ENCODE results near the gene ANO7. TPM values are rescaled to one million over a fixed set of nuclear protein-coding genes. Genes with fewer than 3 reads are reported as not detected.

Gene ANO7
- polyA plus RNA-seq, 3 donors, result 2.1 to 2.7 (median 2.5) TPM

GRCh38 chr2:241156971-241157441, 31.5 kb upstream of the ANO7 start:
- DNase-seq, result no peak

DNA sequence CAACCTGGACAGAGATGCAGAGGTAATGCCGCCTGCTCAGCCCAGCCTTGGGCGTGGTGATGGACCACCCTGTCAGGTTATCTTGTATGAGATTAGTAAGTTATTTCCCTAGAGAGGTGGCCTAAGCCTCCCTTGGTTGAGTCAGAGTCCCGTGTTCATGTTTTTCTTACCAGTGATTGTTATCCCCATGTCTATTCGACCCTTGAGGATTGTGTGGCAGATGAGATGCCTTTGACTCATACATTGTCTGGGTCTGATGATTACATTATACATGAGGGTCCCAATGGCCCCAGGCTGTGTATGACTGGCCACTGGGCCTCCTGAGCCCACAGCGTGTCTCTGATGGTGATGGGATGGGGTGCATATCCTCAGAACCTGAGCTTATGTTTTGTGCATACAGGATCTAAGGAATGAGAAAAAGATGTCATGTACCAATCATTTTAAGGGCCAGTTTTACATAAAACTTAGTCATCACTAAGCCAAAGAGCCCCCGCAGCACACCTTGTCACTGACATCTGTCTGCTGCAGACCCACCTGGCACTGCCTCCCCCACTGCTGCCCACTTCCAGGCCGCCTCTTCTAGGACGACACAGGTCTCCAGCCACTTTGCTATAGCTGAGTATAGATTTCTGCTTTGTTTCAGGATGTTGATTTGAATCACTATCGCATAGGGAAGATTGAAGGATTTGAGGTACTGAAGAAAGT, 30.5 kb upstream of the ANO7 start:
- DNase-seq, result no peak

- no peak for DNase-seq
Observed at GRCh38 chr2:241158546-241158900, 30.0 kb upstream of the ANO7 start.

- no peak for DNase-seq
Observed at GRCh38 chr2:241159116-241159515, 29.4 kb upstream of the ANO7 start.

DNA sequence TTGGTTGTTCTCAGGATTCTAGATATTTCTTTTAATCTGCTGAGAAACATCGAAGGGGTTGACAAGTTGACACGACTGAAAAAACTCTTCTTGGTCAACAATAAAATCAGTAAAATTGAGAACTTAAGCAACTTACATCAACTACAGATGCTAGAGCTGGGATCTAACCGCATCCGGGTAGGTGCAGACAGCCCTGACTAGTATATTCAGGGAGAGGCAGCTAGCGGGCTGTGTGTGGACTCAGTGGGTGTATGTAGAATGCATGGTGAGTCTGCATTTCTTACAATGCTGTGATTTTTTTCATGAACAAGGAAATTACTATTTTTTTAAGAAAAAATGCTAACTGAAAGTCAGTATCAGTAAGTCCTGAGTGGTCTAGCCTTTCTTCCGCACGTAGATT, 28.2 kb upstream of the ANO7 start:
- no peak for DNase-seq

DNA sequence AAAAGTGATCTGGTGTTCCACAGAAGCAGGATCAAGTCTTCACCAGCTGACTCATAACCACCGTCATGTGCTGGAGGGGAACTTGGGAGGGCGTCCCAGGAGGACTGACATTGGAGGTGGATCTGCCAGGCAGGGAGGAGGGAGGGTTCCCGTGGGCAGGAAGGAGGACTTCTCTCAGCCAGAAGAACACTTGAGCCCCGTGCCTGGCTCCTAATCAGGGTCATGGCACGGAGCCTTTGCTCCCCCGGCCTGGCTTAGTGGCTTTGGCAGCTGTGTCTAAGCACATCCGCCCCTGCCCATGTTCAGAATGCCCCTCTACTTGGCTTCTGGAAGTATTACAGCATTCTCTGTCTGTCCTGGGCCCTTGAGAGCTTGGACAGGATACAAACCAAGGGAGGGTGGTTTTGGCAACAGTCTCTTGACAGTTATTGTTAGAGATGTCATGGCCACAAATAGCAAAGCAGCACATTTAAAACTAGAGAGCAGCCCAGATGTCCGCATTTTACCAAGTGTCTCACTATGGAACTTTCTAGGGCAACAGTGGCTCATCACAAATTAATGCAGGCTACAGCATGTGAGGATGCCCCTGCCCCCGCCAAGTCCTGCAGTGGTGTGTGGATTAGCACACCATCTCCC, 26.7 kb upstream of the ANO7 start:
- no peak for DNase-seq

DNA sequence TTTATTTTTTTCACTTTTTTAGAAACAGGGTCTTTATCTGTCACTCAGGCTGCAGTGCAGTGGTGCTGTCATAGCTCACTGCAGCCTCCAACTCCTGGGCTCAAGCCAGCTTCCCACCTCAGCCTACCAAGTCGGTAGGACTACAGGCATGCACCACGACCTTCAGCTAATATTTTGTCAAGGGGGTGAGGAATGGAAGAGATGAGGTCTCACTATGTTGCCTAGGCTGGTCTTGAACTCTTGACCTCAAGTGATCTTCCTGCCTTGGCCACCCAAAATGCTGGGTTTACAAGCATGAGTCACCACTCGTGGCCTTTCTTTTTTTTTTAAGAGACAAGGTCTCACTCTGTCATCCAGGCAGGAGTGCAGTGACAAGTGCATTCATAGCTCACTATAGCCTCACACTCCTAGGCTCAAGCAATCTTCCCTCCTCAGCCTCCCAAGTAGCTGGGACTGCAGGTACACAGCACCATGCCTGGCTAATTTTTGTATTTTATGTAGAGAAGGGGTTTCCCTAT, 24.8 kb upstream of the ANO7 start:
- no peak for DNase-seq

DNA sequence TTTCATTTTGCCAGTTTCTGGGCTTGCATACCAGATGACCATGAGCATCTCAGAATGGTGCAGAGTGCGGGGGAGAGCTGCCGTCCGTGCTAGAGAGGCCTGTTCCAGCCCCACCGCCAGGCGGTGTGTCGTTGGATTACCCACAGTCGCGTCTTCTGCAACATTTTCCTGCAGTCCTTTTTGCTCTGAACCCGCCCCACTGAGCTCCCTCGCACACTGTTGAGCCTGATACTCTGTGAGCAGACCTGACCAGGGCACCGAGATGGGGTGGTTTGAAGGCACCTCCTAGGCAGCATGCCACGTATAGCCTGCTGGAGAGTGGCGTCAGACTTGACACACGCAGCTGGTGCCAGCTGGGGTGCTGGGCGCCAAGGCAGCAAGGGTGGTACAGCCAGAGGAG, 20.1 kb upstream of the ANO7 start:
- no peak for DNase-seq

DNA sequence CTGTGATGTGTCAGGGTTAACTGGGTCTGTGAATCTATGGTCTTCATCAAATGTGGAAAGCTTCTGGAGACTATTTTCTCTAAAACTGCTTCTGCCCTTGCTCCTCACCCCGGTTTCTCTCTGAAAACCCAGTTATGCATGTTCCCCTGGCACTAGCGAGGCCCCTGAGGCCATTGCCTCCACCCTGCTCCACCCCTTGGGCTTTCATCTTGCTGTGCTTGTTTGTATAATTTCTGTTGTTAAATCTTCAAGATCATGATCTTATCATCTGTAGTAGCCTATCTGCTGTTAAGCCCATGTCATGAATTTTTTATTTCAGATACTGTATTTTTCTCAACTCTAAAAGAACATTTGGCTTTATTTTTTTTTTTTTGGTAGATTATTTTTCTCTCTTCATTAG, 14.9 kb upstream of the ANO7 start:
- no peak for DNase-seq

DNA sequence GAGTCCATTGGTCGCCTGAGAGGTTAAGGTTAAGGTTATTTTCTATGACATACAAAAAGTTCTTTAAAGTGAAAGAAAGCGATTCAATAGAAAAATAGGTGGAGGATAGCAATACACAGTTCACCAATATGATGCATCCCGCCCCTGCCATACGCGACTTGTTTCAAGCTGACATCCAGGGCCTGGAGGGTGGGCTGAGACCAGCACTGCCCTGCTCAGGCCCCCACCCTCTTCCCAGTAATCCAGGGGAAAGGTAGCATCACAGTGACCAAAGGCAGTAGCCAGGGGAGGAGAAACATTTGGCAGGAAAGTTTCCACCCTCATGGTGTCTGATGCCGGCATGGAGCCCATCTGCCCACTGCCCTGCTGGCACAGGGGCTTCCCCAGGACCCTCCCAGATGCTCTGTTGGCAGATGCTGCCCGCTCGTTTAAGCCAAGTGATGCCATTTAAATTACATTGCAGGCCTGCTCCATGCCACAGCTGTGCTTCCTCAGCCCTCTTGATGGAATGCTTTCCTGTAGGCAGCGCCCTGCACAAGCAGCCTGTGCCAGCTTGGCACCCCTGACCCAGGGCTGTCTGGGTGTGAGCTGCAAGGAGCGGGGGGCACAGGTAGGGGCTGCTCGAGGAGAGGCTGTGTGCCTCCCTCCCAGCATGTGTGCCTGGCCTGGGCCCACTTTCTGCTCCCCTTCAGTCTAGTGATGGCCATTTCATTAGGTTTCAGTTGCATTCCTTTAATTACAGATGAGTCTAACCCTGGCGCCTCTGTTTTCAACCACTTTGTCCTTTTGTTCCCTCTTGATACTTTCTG, 10.7 kb upstream of the ANO7 start:
- DNase-seq, result no peak

DNA sequence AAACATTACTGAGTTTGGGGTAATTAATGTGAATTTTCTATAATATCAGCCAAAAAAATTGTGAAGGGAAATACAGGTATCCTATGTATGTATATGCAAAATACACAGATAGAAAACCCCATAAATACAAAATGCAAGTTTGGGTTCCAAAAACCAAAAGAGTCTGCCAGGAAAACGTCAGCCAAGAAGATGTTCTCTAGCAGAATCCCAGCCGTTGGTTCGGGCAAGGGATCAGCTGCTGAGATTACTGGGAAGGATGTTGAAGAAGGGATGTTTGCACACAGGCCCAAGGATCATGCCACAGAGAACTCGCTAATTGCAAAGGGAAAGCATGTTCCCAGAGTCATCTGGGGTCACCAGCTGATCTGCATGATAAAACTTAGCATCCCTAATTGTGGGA, 9.5 kb upstream of the ANO7 start:
- no peak for DNase-seq

- DNase-seq, result no peak
Observed at GRCh38 chr2:241179899-241180298, 8.6 kb upstream of the ANO7 start.

DNA sequence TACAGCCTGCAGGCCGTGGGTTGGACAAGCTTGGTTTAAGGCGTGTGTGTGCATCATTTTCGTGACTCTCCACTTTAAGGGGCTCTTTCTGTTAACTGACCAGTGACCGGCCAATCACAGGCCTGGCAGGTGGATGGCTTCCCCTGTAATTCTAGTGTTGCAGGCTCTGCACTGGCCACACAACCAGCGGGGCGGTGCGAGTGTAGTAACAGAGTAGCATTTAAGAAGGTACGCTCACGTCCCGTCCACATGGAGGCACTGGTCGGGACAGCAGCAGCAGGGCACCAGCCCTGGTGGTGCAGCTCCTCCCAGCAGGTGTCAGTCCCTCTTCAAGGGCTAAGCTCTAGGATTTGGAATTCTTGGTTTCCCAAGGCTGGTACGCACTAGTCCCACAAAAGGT, 8.0 kb upstream of the ANO7 start:
- DNase-seq, result no peak

GRCh38 chr2:241182126-241182525, 6.4 kb upstream of the ANO7 start:
- no peak for DNase-seq

DNA sequence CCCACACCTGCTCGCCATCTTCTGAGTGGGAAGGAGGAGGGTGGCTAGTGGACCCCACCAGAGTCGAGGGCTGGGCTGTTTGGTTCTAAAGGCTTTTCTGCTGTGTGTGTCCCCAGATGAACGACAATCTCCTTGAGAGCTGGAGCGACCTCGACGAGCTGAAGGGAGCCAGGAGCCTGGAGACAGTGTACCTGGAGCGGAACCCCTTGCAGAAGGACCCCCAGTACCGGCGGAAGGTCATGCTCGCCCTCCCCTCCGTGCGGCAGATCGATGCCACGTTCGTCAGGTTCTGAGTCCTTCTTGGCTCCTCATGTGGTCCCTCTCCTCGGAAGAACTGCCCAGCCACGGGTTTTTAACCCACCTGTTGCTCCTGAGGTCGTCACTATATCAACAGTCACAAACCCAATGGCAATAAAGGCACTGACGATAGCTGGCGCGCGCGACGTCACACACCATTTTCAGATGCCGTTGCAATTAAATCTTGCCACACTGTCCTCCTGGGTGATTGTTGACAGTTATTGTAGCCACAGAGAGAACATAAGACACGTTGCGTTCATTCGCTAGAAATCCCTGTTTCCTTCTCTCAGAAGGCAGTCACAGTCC, 5.8 kb upstream of the ANO7 start:
- DNase-seq, result no peak

DNA sequence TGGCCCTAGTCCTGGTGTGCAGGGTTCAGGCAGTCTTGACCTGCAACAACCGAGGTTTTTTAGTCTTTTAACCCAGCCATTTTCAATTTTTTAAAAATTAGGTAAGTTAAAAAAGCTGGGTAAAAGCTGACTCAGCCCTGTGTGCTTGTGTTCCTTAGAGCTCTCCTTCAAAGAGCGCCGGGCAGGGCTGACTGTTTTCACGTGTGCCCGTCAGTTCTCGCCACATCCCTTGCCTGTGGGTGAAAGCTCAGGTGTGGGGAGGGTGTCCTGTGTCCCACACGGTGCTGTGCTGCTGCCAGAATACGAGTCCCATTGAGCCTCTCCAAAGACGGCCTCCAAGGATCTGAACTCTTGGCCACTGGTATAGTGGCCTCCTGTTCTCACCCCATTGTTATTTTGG, 5.3 kb upstream of the ANO7 start:
- DNase-seq, result no peak

- no peak for DNase-seq
Observed at GRCh38 chr2:241184901-241185300, 3.6 kb upstream of the ANO7 start.

- DNase-seq, result no peak
Observed at GRCh38 chr2:241185961-241186360, 2.5 kb upstream of the ANO7 start.

DNA sequence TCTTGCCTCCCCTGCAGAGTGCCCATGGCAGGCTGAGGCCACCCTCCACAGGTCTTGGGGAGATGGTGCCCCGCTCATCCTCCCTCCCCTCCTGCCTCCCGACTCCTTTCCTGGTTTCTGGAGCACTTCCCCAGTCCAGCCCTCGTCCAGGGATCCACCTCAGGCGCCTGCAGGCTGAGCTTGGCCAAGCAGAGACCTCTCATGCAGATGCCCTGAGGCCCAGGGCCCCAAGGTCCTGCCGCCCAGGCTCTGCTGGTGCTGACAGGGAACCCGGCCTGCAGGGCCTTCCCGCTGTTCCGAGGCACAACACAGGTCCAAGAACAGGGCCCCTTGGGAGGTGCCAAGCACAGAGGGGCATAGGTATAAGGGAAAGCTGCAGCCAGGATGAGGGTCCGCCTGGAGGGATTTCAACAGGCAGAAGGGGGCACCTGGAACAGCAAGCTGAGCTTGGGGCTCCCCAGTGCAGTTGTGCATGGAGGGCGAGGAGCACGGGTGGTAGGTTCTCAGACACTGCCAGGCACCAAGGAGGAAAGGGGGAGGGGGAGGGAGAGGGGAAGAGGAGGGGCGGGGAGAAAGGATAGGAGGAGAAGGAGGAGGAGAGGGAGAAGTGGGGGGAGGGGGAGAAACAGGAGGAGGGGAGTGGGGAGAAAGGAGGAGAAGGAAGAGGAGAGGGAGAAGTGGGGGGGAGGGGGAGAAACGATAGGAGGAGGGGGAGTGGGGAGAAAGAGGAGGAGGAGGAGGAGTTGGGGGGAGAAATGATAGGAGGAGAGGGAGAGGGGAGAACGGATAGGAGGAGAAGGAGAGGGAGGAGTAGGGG, 1.2 kb upstream of the ANO7 start:
- no peak for DNase-seq

DNA sequence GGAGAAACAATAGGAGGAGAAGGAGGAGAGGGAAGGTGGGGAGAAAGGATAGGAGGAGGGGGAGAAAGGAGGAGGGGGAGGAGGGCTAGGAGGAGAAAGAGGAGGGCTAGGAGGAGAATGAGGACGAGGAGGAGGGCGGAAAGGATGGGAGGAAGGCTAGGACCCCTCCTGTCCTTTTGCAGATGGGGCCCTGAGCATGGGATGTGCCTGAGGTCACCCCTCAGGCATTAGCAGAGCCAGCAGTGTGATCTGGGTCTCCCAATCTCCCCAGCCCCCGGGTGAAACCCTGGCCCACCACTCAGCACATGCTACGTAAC, 601 bp upstream of the ANO7 start:
- DNase-seq, result no peak

GRCh38 chr2:241189093-241189855, 797 bp downstream of the ANO7 start:
- no peak for DNase-seq
